MG63 (cell line): Measurements from ENCODE around the gene PRLR. TPM values are rescaled to one million over a fixed set of nuclear protein-coding genes. Genes with fewer than 3 reads are reported as not detected.
"Not testable (repeated sequence)": the region's sequence is repeated elsewhere in the genome, so short reads cannot be mapped to it uniquely, and the experiment has no call there.

Source experiments
- DNase-seq: peaks from one replicate; pipeline ENCODE4 v3.0.0-alpha.2; 2020
- H3K27me3 ChIP-seq: fragments of 250-450 bp; sonication (Bioruptor Pico); 2 replicates; pipeline ENCODE4 v1.5.1; 2020; ENCODE audit warnings: mild to moderate bottlenecking, moderate library complexity
- H3K36me3 ChIP-seq: fragments of 250-450 bp; sonication (Bioruptor Pico); 2 replicates; pipeline ENCODE4 v1.5.1; 2020; ENCODE audit warnings: mild to moderate bottlenecking, moderate library complexity
- H3K4me3 ChIP-seq: fragments of 250-450 bp; sonication (Bioruptor Pico); 2 replicates; pipeline ENCODE4 v1.5.1; 2020; ENCODE audit warnings: mild to moderate bottlenecking, moderate library complexity
- H3K9me3 ChIP-seq: fragments of 250-450 bp; sonication (Bioruptor Pico); 2 replicates; pipeline ENCODE4 v1.5.1; 2020; ENCODE audit warnings: mild to moderate bottlenecking, moderate library complexity
- total RNA-seq: library from RNA; depleted of rRNA; stranded (reverse); fragments of >200 nt; shearing (Covaris generic); gene quantifications from 2 replicates; pipeline ENCODE4 v1.2.3, GENCODE V29; 2014; ENCODE audit warnings: low replicate concordance

The PRLR gene
- total RNA-seq, 1 experiment from 2014 or later: 3.5 TPM

DNA sequence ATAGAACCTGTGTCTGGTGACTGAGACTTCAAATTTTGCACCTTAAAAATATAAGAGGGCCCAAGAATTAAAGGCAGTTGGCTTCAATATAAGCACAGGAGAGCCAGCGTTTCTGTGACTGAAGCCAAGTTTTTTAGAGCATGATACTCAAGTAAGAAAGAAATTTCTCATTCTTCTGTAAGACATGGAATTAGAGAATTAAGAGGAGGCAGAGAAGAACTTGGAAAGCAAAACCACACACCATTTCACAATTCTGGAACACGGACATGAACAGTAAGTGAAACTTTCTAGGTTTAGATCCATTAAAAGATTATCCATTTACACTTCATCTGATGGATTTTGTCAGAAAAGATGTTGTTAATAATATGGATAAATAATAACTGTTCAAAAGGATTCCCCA lies 173.6 kb downstream of the PRLR start:
- no peak overlapping the region for H3K4me3 ChIP-seq
- no peaks in the 10 kb centered on the region for H3K27me3 ChIP-seq
- no peak for DNase-seq
- H3K9me3 ChIP-seq: no peaks in the 10 kb centered on the region
- no peaks in the 10 kb centered on the region for H3K36me3 ChIP-seq

GRCh38 chr5:35052838-35053237 lies 177.4 kb downstream of the PRLR start:
- DNase-seq: no peak
- Histone ChIP-seq H3K36me3 (no peaks in the 10 kb centered on the region), H3K4me3 (no peak overlapping the region), H3K27me3 (no peaks in the 10 kb centered on the region), H3K9me3 (no peaks in the 10 kb centered on the region)

DNA sequence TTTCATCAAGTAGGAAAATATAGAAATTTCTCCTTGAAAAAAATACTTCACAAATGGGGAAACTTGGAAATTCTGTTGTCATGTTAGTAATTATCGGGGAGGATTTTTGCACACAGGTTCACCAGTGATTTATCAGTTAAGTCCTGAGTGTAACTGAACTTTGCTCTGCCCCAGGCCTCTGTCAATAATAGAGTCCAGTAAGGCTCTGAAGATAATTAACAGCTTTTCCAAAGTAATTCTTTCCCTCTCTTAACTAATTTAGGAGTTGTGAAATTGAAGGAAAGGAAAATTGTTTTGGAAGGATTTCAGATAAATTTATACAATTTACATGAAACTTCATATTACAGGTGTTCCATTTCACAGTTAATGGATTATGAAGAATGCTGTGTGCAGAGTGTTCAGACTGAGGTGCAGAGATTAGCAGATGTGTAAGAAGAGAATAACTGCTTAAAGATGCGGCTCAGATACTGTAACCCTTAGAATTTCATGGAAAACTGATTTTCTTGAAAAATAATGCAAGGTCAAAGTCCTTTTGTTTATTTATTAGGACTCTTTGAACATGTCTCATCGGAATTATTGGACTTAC lies 179.7 kb downstream of the PRLR start:
- no peak for DNase-seq
- no peak overlapping the region for H3K4me3 ChIP-seq
- H3K27me3 ChIP-seq: no peaks in the 10 kb centered on the region
- H3K36me3 ChIP-seq: no peaks in the 10 kb centered on the region
- H3K9me3 ChIP-seq: no peaks in the 10 kb centered on the region

DNA sequence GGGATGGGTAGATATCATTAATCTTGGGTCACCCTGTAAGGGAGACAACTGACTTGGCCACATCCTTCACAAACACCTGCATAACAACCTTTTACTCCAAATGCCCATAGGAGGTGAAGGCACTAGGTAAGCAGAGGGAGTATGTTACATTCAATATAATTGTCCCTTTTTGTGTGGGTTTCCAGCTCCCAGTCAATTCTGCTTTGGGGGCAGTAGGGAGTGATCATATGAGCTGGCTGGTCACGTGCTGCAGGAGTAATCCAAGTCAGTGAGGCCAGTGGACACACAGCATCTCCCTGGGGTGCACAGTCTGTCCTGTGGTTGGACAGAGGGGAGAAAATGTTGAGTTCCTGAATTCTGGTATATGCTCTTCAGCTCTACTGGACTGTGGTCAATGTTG lies 181.4 kb downstream of the PRLR start:
- Histone ChIP-seq H3K4me3 (no peak overlapping the region), H3K36me3 (no peaks in the 10 kb centered on the region), H3K9me3 (no peaks in the 10 kb centered on the region), H3K27me3 (no peaks in the 10 kb centered on the region)
- DNase-seq: no peak

- no peak for DNase-seq
Observed at GRCh38 chr5:35047785-35048404, 182.4 kb downstream of the PRLR start, which contains the start of gene AGXT2. TSS of gene AGXT2 (minus strand) at chr5:35047949. CDS start at chr5:35047892, 57 bp downstream.

GRCh38 chr5:35046774-35047173 lies 183.5 kb downstream of the PRLR start:
- peak; percentile 89 for DNase-seq
- Histone ChIP-seq H3K9me3 (no peaks in the 10 kb centered on the region), H3K36me3 (no peaks in the 10 kb centered on the region), H3K27me3 (no peaks in the 10 kb centered on the region), H3K4me3 (no peak overlapping the region)

More at GRCh38 chr5:35047785-35048404, 182.4 kb downstream of the PRLR start, which contains the start of gene AGXT2:
- no peaks in the 10 kb centered on the region for H3K36me3 ChIP-seq
- H3K9me3 ChIP-seq: no peaks in the 10 kb centered on the region
- no peaks in the 10 kb centered on the region for H3K27me3 ChIP-seq
- H3K4me3 ChIP-seq: no peak within 1 kb of the TSS

- DNase-seq: no peak
- H3K4me3 ChIP-seq: no peak overlapping the region
- H3K9me3 ChIP-seq: no peaks in the 10 kb centered on the region
- peaks cover 6% of the 10 kb centered on the region; the same call in 1 of the 2 replicates for H3K27me3 ChIP-seq
- H3K36me3 ChIP-seq: no peaks in the 10 kb centered on the region
Observed at GRCh38 chr5:35045280-35045679, 185.0 kb downstream of the PRLR start.

DNA sequence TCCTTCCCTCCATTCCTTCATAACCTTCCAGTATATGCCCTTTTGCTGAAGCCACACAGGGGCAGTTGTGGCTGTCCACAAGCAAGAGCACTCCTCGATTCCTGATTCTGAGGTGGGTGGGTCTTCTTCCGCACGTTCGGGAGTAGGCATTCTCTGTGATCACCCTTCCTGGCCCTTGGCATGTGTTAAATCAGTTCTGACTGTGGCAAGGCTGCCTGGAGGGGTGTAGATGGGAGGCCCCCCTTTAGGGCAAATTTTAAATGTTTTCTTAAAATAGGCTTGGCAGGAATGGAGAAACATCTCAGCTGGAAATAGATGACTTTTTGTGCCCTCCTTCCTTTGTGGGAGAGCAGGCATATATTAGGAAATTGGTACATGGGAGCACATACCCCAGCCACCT lies 185.6 kb downstream of the PRLR start:
- Histone ChIP-seq H3K27me3 (peaks cover 8% of the 10 kb centered on the region; the same call in 1 of the 2 replicates), H3K9me3 (no peaks in the 10 kb centered on the region), H3K36me3 (no peaks in the 10 kb centered on the region), H3K4me3 (no peak overlapping the region)
- no peak for DNase-seq

- no peak overlapping the region for H3K4me3 ChIP-seq
- H3K27me3 ChIP-seq: peaks cover 8% of the 10 kb centered on the region; the same call in 1 of the 2 replicates
- no peak for DNase-seq
- no peaks in the 10 kb centered on the region for H3K36me3 ChIP-seq
- no peaks in the 10 kb centered on the region for H3K9me3 ChIP-seq
Observed at GRCh38 chr5:35042781-35043180, 187.5 kb downstream of the PRLR start.

GRCh38 chr5:35041261-35041660 lies 189.0 kb downstream of the PRLR start:
- no peak for DNase-seq
- Histone ChIP-seq H3K4me3 (no peak overlapping the region), H3K27me3 (peaks cover 8% of the 10 kb centered on the region; the same call in 1 of the 2 replicates), H3K9me3 (no peaks in the 10 kb centered on the region), H3K36me3 (no peaks in the 10 kb centered on the region)

- no peak for DNase-seq
- Histone ChIP-seq H3K9me3 (no peaks in the 10 kb centered on the region), H3K27me3 (peaks cover 8% of the 10 kb centered on the region; the same call in 1 of the 2 replicates), H3K4me3 (no peak overlapping the region), H3K36me3 (no peaks in the 10 kb centered on the region)
Observed at GRCh38 chr5:35038891-35039290, 191.4 kb downstream of the PRLR start.

DNA sequence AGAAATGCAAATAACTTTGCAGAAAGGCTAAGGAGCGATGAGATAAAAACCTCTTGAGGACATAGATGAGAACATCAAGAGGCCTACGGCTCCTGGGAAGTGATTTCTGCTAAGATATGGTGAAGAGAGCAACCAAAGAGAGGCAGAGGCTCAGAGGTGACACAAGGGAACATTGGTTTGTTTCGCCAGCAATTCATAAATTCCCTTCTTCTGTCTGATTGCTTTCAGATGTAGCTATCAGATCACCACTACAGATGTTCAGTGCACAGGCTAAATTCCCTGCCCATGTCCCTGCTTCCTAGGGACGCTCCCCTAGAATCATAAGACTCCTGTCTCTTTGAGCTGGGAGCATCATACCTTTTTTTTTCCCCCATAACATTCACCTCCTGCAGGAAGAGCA lies 193.8 kb downstream of the PRLR start:
- H3K4me3 ChIP-seq: no peak overlapping the region
- DNase-seq: no peak
- H3K27me3 ChIP-seq: peaks cover 15% of the 10 kb centered on the region
- no peaks in the 10 kb centered on the region for H3K36me3 ChIP-seq
- H3K9me3 ChIP-seq: no peaks in the 10 kb centered on the region

DNA sequence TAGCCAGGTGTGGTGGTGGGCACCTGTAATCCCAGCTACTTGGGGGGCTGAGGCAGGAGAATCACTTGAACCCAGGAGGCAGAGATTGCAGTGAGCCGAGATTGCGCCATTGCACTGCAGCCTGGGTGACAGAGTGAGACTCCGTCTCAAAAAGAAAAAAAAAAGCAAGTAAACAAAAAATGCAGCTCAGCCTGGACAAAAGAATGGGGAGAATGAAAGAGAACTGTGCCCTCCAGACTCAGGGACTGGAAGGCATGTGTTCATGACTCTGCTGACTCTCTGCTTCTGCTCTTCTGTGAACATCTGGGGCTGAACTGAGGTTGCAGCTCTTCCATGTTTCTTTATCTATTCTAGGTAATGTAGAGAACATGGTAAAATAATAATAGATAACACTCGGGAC lies 194.4 kb downstream of the PRLR start:
- DNase-seq, H3K4me3 ChIP-seq: not testable (repeated sequence)
- H3K27me3 ChIP-seq: peaks cover 15% of the 10 kb centered on the region

DNA sequence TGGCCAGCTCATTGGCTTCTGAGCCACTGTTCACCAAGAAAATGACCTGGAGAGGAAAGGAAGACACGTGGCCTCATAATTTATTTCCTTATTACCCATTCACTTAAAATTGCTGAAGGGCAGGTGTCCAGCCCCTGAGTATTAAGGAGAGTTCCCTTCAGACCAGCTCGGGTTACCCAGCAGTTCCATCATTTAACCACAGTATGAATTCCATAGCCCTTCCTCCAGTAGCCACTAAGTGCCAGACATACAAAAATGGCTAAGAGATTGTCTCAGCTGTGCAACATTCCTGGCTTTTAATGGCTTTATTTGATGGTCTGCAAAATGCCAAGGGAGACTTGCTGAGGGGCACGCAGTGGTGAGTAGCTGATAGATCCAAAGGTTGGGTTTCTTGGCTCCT lies 195.0 kb downstream of the PRLR start:
- H3K4me3 ChIP-seq: no peak overlapping the region
- H3K27me3 ChIP-seq: peaks cover 9% of the 10 kb centered on the region
- H3K36me3 ChIP-seq: no peaks in the 10 kb centered on the region
- no peaks in the 10 kb centered on the region for H3K9me3 ChIP-seq
- no peak for DNase-seq

More for the DNA sequence above, 194.4 kb downstream of the PRLR start:
- H3K9me3 ChIP-seq, H3K36me3 ChIP-seq: not testable (repeated sequence)

- H3K36me3 ChIP-seq: no peaks in the 10 kb centered on the region
- H3K4me3 ChIP-seq: no peak overlapping the region
- peaks cover 8% of the 10 kb centered on the region; the same call in 1 of the 2 replicates for H3K27me3 ChIP-seq
- no peaks in the 10 kb centered on the region for H3K9me3 ChIP-seq
- no peak for DNase-seq
Observed at GRCh38 chr5:35032356-35032755, 197.9 kb downstream of the PRLR start.

- Histone ChIP-seq H3K27me3 (peaks cover 8% of the 10 kb centered on the region; the same call in 1 of the 2 replicates), H3K4me3 (no peak overlapping the region), H3K36me3 (no peaks in the 10 kb centered on the region), H3K9me3 (no peaks in the 10 kb centered on the region)
- no peak for DNase-seq
Observed at GRCh38 chr5:35031276-35031675, 199.0 kb downstream of the PRLR start.

- Histone ChIP-seq H3K4me3 (no peak overlapping the region), H3K36me3 (no peaks in the 10 kb centered on the region), H3K27me3 (peaks cover 8% of the 10 kb centered on the region; the same call in 1 of the 2 replicates), H3K9me3 (no peaks in the 10 kb centered on the region)
- DNase-seq: no peak
Observed at GRCh38 chr5:35030426-35031100, 199.7 kb downstream of the PRLR start.
